Measurements from ENCODE around the gene ARG1. TPM values are rescaled to one million over a fixed set of nuclear protein-coding genes. Genes with fewer than 3 reads are reported as not detected.

ARG1 gene
- total RNA-seq, 1 experiment from 2014 or later: not detected

DNA sequence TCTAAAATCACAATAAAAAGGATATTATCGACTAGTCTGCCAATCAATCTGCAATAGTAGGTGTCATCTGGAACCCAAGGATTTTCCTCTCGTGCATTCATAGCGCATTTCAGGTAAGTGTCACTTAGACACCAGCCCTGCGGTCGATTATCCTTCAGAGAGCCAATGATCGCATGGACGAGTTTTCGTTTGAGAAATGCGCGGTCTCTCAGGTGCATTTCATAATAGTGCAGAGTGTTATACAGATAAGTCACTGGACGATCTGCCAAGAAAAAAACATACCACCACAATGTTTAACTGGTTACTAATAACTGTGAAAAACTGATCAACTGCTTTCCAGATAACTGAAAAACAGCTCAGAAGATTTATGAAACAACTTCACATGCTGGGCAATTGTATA is 21.0 kb downstream of the ARG1 start:
- peaks cover 33% of the 10 kb centered on the region for H3K36me3 ChIP-seq (ENCODE audit: control insufficient read depth, insufficient read depth, low read length)
- intact Hi-C loops (cut with micrococcal nuclease; ENCODE audit: unreplicated experiment) (no loop called here), in situ Hi-C loops (cut with HindIII; ENCODE audit: low pct_unique_long_range_greater_than_20kb, low sequenced_read_pairs) (no loop called here)
- TF ChIP-seq SIN3A (IDR thresholded peaks at IDR 0.05; ENCODE audit: borderline replicate concordance, insufficient read depth, low read depth, low read length) (no peak), POLR2AphosphoS5 (IDR thresholded peaks at IDR 0.05; ENCODE audit: low read depth, low read length) (no peak), TCF7L2 (IDR thresholded peaks at IDR 0.05; ENCODE audit: low read depth, low read length) (no peak)
- TF ChIP-seq, protein P1, sequence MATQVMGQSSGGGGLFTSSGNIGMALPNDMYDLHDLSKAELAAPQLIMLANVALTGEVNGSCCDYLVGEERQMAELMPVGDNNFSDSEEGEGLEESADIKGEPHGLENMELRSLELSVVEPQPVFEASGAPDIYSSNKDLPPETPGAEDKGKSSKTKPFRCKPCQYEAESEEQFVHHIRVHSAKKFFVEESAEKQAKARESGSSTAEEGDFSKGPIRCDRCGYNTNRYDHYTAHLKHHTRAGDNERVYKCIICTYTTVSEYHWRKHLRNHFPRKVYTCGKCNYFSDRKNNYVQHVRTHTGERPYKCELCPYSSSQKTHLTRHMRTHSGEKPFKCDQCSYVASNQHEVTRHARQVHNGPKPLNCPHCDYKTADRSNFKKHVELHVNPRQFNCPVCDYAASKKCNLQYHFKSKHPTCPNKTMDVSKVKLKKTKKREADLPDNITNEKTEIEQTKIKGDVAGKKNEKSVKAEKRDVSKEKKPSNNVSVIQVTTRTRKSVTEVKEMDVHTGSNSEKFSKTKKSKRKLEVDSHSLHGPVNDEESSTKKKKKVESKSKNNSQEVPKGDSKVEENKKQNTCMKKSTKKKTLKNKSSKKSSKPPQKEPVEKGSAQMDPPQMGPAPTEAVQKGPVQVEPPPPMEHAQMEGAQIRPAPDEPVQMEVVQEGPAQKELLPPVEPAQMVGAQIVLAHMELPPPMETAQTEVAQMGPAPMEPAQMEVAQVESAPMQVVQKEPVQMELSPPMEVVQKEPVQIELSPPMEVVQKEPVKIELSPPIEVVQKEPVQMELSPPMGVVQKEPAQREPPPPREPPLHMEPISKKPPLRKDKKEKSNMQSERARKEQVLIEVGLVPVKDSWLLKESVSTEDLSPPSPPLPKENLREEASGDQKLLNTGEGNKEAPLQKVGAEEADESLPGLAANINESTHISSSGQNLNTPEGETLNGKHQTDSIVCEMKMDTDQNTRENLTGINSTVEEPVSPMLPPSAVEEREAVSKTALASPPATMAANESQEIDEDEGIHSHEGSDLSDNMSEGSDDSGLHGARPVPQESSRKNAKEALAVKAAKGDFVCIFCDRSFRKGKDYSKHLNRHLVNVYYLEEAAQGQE (IDR thresholded peaks at IDR 0.05; ENCODE audit: insufficient read depth in 1 of 2, low read depth in 2 of 2, low read length in 1 of 2): no peak
- TF ChIP-seq, protein P2, sequence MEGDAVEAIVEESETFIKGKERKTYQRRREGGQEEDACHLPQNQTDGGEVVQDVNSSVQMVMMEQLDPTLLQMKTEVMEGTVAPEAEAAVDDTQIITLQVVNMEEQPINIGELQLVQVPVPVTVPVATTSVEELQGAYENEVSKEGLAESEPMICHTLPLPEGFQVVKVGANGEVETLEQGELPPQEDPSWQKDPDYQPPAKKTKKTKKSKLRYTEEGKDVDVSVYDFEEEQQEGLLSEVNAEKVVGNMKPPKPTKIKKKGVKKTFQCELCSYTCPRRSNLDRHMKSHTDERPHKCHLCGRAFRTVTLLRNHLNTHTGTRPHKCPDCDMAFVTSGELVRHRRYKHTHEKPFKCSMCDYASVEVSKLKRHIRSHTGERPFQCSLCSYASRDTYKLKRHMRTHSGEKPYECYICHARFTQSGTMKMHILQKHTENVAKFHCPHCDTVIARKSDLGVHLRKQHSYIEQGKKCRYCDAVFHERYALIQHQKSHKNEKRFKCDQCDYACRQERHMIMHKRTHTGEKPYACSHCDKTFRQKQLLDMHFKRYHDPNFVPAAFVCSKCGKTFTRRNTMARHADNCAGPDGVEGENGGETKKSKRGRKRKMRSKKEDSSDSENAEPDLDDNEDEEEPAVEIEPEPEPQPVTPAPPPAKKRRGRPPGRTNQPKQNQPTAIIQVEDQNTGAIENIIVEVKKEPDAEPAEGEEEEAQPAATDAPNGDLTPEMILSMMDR (IDR thresholded peaks at IDR 0.05): no peak
- no peak overlapping the region for H3K27ac ChIP-seq (ENCODE audit: low read length)
- BruUV-seq (replicated peaks): no TSS peak
- no peak for ATAC-seq
- POLR2A ChIA-PET: no interaction called here
- H3K27me3 ChIP-seq (ENCODE audit: control insufficient read depth, insufficient read depth, low read length): no peaks in the 10 kb centered on the region
- H3K4me3 ChIP-seq (ENCODE audit: low read depth in 2 of 2, low read length in 2 of 2): no peak overlapping the region
- no peak for DNase-seq (ENCODE audit: low read depth, low spot score)
- H3K4me1 ChIP-seq (ENCODE audit: control insufficient read depth, insufficient read depth, low read length): no peaks in the 10 kb centered on the region
- H3K9me3 ChIP-seq (ENCODE audit: control insufficient read depth, insufficient read depth, low read depth, low read length): no peaks in the 10 kb centered on the region
- CTCF ChIA-PET: no interaction called here

DNA sequence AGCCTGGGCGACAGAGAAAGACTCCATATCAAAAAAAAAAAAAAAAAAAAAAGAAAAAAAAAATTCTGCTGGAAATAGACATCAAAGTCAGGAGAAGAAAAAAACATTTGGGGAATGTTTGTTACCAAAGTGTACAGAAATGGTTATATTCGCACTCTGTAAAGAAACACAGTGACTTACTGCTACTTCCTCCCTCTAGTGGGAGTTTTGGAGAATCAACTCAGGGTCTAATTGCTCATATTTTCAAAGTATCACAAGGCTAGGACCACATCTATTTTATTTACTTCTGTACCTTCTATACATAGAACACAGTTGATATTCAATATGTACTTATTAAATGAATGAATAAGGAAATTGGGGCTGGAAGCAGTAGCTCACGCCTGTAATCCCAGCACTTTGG is 24.4 kb downstream of the ARG1 start:
- Histone ChIP-seq H3K4me3 (ENCODE audit: low read depth in 2 of 2, low read length in 2 of 2) (no peak overlapping the region), H3K36me3 (ENCODE audit: control insufficient read depth, insufficient read depth, low read length) (peaks cover 46% of the 10 kb centered on the region), H3K4me1 (ENCODE audit: control insufficient read depth, insufficient read depth, low read length) (no peaks in the 10 kb centered on the region), H3K27me3 (ENCODE audit: control insufficient read depth, insufficient read depth, low read length) (no peaks in the 10 kb centered on the region), H3K27ac (ENCODE audit: low read length) (no peak overlapping the region), H3K9me3 (ENCODE audit: control insufficient read depth, insufficient read depth, low read depth, low read length) (no peaks in the 10 kb centered on the region)
- no TSS peak for BruUV-seq (replicated peaks)
- DNase-seq (ENCODE audit: low read depth, low spot score) (no peak), ATAC-seq (no peak)
- intact Hi-C loops (cut with micrococcal nuclease; ENCODE audit: unreplicated experiment) (no loop called here), in situ Hi-C loops (cut with HindIII; ENCODE audit: low pct_unique_long_range_greater_than_20kb, low sequenced_read_pairs) (no loop called here)
- POLR2A ChIA-PET: no interaction called here
- CTCF ChIA-PET: interaction anchor here (0.7 kb wide), 1 partner anchor 12 kb away, joined by 3 read pairs; no protein-coding TSS in a partner anchor
- TF ChIP-seq POLR2AphosphoS5 (IDR thresholded peaks at IDR 0.05; ENCODE audit: low read depth, low read length): no peak
- TF ChIP-seq, protein P2 (IDR thresholded peaks at IDR 0.05): peak; percentile 47

DNA sequence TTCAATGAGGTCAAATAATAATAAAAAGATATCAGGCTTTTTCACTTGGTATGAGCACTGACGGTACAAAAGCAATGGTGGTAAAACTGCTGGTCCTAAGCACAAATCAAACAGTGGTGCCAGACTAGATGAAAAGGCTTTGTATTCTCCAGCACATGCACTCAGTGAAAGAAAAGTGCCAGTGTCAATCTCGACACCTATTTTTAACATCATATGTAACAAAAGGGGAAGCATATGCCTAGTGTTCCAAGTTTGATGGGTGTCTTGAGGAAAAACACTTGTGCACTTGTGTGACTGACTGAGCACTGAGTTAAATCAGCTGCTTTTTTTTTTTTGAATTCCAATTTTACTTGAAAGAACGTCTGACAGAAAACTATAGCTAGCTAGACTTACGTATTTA is 27.7 kb downstream of the ARG1 start:
- no peak for DNase-seq (ENCODE audit: low read depth, low spot score)
- ChIA-PET CTCF (no interaction called here), POLR2A (no interaction called here)
- no peaks in the 10 kb centered on the region for H3K27me3 ChIP-seq (ENCODE audit: control insufficient read depth, insufficient read depth, low read length)
- no peak overlapping the region for H3K4me3 ChIP-seq (ENCODE audit: low read depth in 2 of 2, low read length in 2 of 2)
- ATAC-seq: no peak
- in situ Hi-C loops (cut with HindIII; ENCODE audit: low pct_unique_long_range_greater_than_20kb, low sequenced_read_pairs): no loop called here
- TF ChIP-seq, protein P2 (IDR thresholded peaks at IDR 0.05): no peak
- TF ChIP-seq POLR2AphosphoS5 (IDR thresholded peaks at IDR 0.05; ENCODE audit: low read depth, low read length) (no peak), TCF7L2 (IDR thresholded peaks at IDR 0.05; ENCODE audit: low read depth, low read length) (no peak), SIN3A (IDR thresholded peaks at IDR 0.05; ENCODE audit: borderline replicate concordance, insufficient read depth, low read depth, low read length) (no peak)
- TF ChIP-seq, protein P1 (IDR thresholded peaks at IDR 0.05; ENCODE audit: insufficient read depth in 1 of 2, low read depth in 2 of 2, low read length in 1 of 2): no peak
- H3K9me3 ChIP-seq (ENCODE audit: control insufficient read depth, insufficient read depth, low read depth, low read length): no peaks in the 10 kb centered on the region
- H3K27ac ChIP-seq (ENCODE audit: low read length): no peak overlapping the region
- H3K4me1 ChIP-seq (ENCODE audit: control insufficient read depth, insufficient read depth, low read length): no peaks in the 10 kb centered on the region
- intact Hi-C loops (cut with micrococcal nuclease; ENCODE audit: unreplicated experiment): no loop called here
- peaks cover 46% of the 10 kb centered on the region for H3K36me3 ChIP-seq (ENCODE audit: control insufficient read depth, insufficient read depth, low read length)
- BruUV-seq (replicated peaks): no TSS peak

All from Panc1 (cell line).